Liver (tissue), 9 donors: ENCODE data around the gene DNAJC8. TPM values are rescaled to one million over a fixed set of nuclear protein-coding genes. Genes with fewer than 3 reads are reported as not detected.

Source experiments
- DNase-seq: peaks from one replicate; pipeline ENCODE4 v3.0.0-alpha.2; 2017; ENCODE audit warnings: low spot score
- H3K27ac ChIP-seq, 2 donors: one replicate each; pipeline ENCODE4 v1.7.0; 2013; ENCODE audit warnings: inconsistent platforms in 2 of 2, low read length in 2 of 2, control low read depth in 1 of 2, low read depth in 1 of 2, mild to moderate bottlenecking in 1 of 2
- H3K27me3 ChIP-seq, 4 donors: one replicate each; pipeline versions ENCODE4 v1.6.1 to v1.7.0; 2013; ENCODE audit warnings: low read length in 3 of 4, inconsistent platforms in 1 of 4, mild to moderate bottlenecking in 1 of 4, moderate library complexity in 1 of 4; ENCODE audit not compliant: control insufficient read depth in 4 of 4, insufficient read depth in 4 of 4
- H3K36me3 ChIP-seq, 4 donors: one replicate each; pipeline versions ENCODE4 v1.6.1 to v1.7.0; 2013; ENCODE audit warnings: low read length in 3 of 4, mild to moderate bottlenecking in 3 of 4, low read depth in 1 of 4, moderate library complexity in 1 of 4; ENCODE audit not compliant: control insufficient read depth in 4 of 4, insufficient read depth in 3 of 4
- H3K4me1 ChIP-seq, 4 donors: one replicate each; pipeline versions ENCODE4 v1.6.1 to v1.7.0; 2013; ENCODE audit warnings: low read length in 3 of 4, mild to moderate bottlenecking in 3 of 4, moderate library complexity in 1 of 4; ENCODE audit not compliant: control insufficient read depth in 4 of 4, insufficient read depth in 4 of 4
- H3K4me3 ChIP-seq, 3 donors: one replicate each; pipeline versions ENCODE4 v1.6.1 to v1.7.0; 2013; ENCODE audit warnings: low read length in 3 of 3, control low read depth in 1 of 3, low read depth in 1 of 3, mild to moderate bottlenecking in 1 of 3
- H3K9ac ChIP-seq, 2 donors: one replicate each; pipeline ENCODE4 v1.7.0; 2013; ENCODE audit warnings: low read length in 2 of 2, mild to moderate bottlenecking in 2 of 2, moderate library complexity in 2 of 2, control low read depth in 1 of 2, low read depth in 1 of 2
- H3K9me3 ChIP-seq, 4 donors: one replicate each; pipeline versions ENCODE4 v1.6.1 to v1.7.0; 2013; ENCODE audit warnings: low read length in 3 of 4; ENCODE audit not compliant: control insufficient read depth in 4 of 4
- ATF3 ChIP-seq: IDR thresholded peaks from 2 replicates; pipeline ENCODE4 v1.6.1; 2016; ENCODE audit warnings: antibody characterized with exemption
- CTCF ChIP-seq: fragments of 150-350 bp; IDR thresholded peaks from 2 replicates; pipeline ENCODE4 v1.5.1; 2017; ENCODE audit warnings: improper control_type of control experiment, low read depth, low read length; ENCODE audit not compliant: missing input control
- EGR1 ChIP-seq, 2 donors: IDR thresholded peaks; 2 replicates each; pipeline ENCODE4 v1.6.1; 2016 to 2018; ENCODE audit warnings: antibody characterized with exemption in 2 of 2, low read depth in 2 of 2
- FOXA1 ChIP-seq: IDR thresholded peaks from 2 replicates; pipeline ENCODE4 v1.6.1; 2016; ENCODE audit warnings: antibody characterized with exemption
- GABPA ChIP-seq, 2 donors: IDR thresholded peaks in 1 of 2; conservative IDR thresholded peaks in 1 of 2; 2 replicates each; pipeline ENCODE4 v1.6.1; 2016; ENCODE audit warnings: antibody characterized with exemption in 2 of 2, mild to moderate bottlenecking in 1 of 2, moderate library complexity in 1 of 2
- HNF4A ChIP-seq, 2 donors: conservative IDR thresholded peaks; 2 replicates each; pipeline ENCODE4 v1.6.1; 2016; ENCODE audit warnings: antibody characterized with exemption in 2 of 2, mild to moderate bottlenecking in 2 of 2
- HNF4G ChIP-seq: IDR thresholded peaks from 2 replicates; pipeline ENCODE4 v1.6.1; 2016; ENCODE audit warnings: antibody characterized with exemption
- JUND ChIP-seq, 2 donors: IDR thresholded peaks; 2 replicates each; pipeline ENCODE4 v1.6.1; 2016; ENCODE audit warnings: antibody characterized with exemption in 2 of 2
- MAX ChIP-seq: IDR thresholded peaks from 2 replicates; pipeline ENCODE4 v1.6.1; 2016; ENCODE audit warnings: antibody characterized with exemption
- NR2F2 ChIP-seq: IDR thresholded peaks from 2 replicates; pipeline ENCODE4 v1.6.1; 2016; ENCODE audit warnings: antibody characterized with exemption
- RAD21 ChIP-seq, 2 donors: IDR thresholded peaks; 2 replicates each; pipeline ENCODE4 v1.6.1; 2016; ENCODE audit warnings: antibody characterized with exemption in 2 of 2, mild to moderate bottlenecking in 2 of 2
- REST ChIP-seq: IDR thresholded peaks from 2 replicates; pipeline ENCODE4 v1.6.1; 2016; ENCODE audit warnings: antibody characterized with exemption, mild to moderate bottlenecking
- RXRA ChIP-seq, 2 donors: IDR thresholded peaks; 2 replicates each; pipeline ENCODE4 v1.6.1; 2017 to 2018; ENCODE audit warnings: antibody characterized with exemption in 2 of 2, mild to moderate bottlenecking in 1 of 2
- SP1 ChIP-seq: IDR thresholded peaks from 2 replicates; pipeline ENCODE4 v1.6.1; 2018; ENCODE audit warnings: antibody characterized with exemption, mild to moderate bottlenecking
- TAF1 ChIP-seq: conservative IDR thresholded peaks from 2 replicates; pipeline ENCODE4 v1.6.1; 2016; ENCODE audit warnings: antibody characterized with exemption, mild to moderate bottlenecking
- ZBTB33 ChIP-seq: IDR thresholded peaks from 2 replicates; pipeline ENCODE4 v1.6.1; 2016; ENCODE audit warnings: antibody characterized with exemption
- WGBS: extraction: QIAGEN DNeasy Blood & Tissue Kit; methylation state at CpG from one replicate; pipeline ENCODE4 v1.1.7; 2013; 5-methylcytosine and 5-hydroxymethylcytosine counted together
- polyA plus RNA-seq, 2 donors: library from polyadenylated mRNA; stranded (reverse) in 1 of 2; unstranded in 1 of 2; fragments of 200-250 nt in 1 of 2; fragments of >200 nt in 1 of 2; fragmentation: Nextera tagmentation in 1 of 2; extraction: Ambion mirVana in 1 of 2; gene quantifications; one replicate each; pipeline versions ENCODE4 v1.2.1 to v1.2.3, GENCODE V29; 2013 to 2015
- total RNA-seq, 2 donors: library from RNA; depleted of rRNA; stranded (reverse); fragments of >200 nt; gene quantifications; one replicate each; pipeline ENCODE4 v1.2.3, GENCODE V29; 2014
- donor health status: healthy.
- donor health status: healthy.
- donor health status: healthy.
- donor health status: healthy.
- donor health status: healthy.

Gene DNAJC8
- total and polyA plus RNA-seq, 4 donors = 14.9 to 38.6 (median 25.2) TPM

GRCh38 chr1:28236656-28237322 is 4.0 kb upstream of the DNAJC8 start:
- Histone ChIP-seq H3K4me1 (peaks cover 6 to 32% (median 24%) of the 10 kb centered on the region in 4 donors), H3K4me3 (peak overlapping the region; percentile 77 to 99 (median 98)), H3K9ac (peak overlapping the region; percentile 75 to 79), H3K9me3 (no peaks in the 10 kb centered on the region), H3K27me3 (no peaks in the 10 kb centered on the region), H3K36me3 (peaks cover 0 to 4% (median 2%) of the 10 kb centered on the region in 4 donors), H3K27ac (peak overlapping the region; percentile 94 to 96)
- WGBS = 12% methylated on average over 20 of the region's 20 CpGs
- DNase-seq = peak; percentile 53
- no peak for TF ChIP-seq JUND (IDR thresholded peaks at IDR 0.05)
- TF ChIP-seq NR2F2 = no peak
- TF ChIP-seq CTCF = no peak
- TF ChIP-seq HNF4G = no peak
- no peak for TF ChIP-seq ZBTB33
- TF ChIP-seq EGR1 (IDR thresholded peaks at IDR 0.05; ENCODE audit: low read depth in 2 of 2) = no peak

GRCh38 chr1:28235755-28236655 is 3.2 kb upstream of the DNAJC8 start, which contains the start of gene ATP5IF1:
ATP5IF1 (plus strand) TSS chr1:28236124; CDS start chr1:28236184, 60 bp downstream.
- Histone ChIP-seq H3K36me3 (peaks cover 0 to 4% (median 2%) of the 10 kb centered on the region in 4 donors), H3K9me3 (no peaks in the 10 kb centered on the region), H3K27ac (peak within 1 kb of the TSS; percentile 94 to 96), H3K27me3 (no peaks in the 10 kb centered on the region), H3K4me1 (peaks cover 6 to 30% (median 24%) of the 10 kb centered on the region in 4 donors), H3K4me3 (peak within 1 kb of the TSS; percentile 77 to 99 (median 98)), H3K9ac (peak within 1 kb of the TSS; percentile 79 to 88)
- peak; percentile 95 for DNase-seq
- WGBS = under 1% methylated on average over 60 of the region's 60 CpGs
- TF ChIP-seq RAD21 (IDR thresholded peaks at IDR 0.05) (peak in 1 of 2 donors; percentile 3), HNF4G (peak; percentile 42), ZBTB33 (no peak), TAF1 (peak; percentile 79), SP1 (peak; percentile 84), JUND (IDR thresholded peaks at IDR 0.05) (no peak), REST (peak; percentile 89), NR2F2 (no peak), MAX (no peak), RXRA (IDR thresholded peaks at IDR 0.05) (no peak), FOXA1 (no peak), ATF3 (no peak), HNF4A (conservative IDR thresholded peaks at IDR 0.05) (peak; percentile 66 to 71), CTCF (no peak), GABPA (IDR thresholded peaks at IDR 0.05 in 1 of 2, conservative IDR thresholded peaks at IDR 0.05 in 1 of 2) (peak in 1 of 2 donors; percentile 50)
